Fibroblast of upper back skin (primary cell): ENCODE data around the gene MTG2.

Experiments
- DNase-seq: peaks from one replicate; pipeline ENCODE4 v3.0.0-alpha.2; 2013

MTG2 gene

GRCh38 chr20:62182469-62183425 is at the start of gene MTG2:
Gene MTG2 (plus strand): TSS chr20:62183028. CDS start chr20:62193421, 10,393 bp downstream.
- peak; percentile 94 for DNase-seq

GRCh38 chr20:62133051-62133845 is 49.6 kb upstream of the MTG2 start:
- no peak for DNase-seq

DNA sequence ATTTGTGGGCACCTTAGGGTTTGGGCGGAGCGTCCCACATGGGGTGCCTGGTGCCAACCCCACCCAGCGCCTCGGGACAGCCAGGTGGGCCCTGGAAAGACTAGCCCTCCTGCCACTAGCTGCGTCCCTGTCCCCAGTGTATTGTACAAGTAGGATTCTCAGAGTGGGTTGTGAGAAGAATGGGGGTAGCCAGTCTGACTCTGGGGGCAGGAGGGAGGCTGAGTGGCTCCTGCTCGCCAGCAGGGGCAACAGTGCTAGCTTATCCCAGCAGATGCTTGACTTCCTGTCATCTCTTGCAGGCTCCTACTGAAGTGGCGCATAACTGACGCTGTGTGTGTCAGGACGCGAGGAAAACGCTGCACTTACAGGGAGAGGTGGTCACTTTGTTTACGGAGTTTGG is 49.0 kb upstream of the MTG2 start:
- no peak for DNase-seq

- no peak for DNase-seq
These were observed 48.0 kb upstream of the MTG2 start for GRCh38 chr20:62134735-62135231.

DNA sequence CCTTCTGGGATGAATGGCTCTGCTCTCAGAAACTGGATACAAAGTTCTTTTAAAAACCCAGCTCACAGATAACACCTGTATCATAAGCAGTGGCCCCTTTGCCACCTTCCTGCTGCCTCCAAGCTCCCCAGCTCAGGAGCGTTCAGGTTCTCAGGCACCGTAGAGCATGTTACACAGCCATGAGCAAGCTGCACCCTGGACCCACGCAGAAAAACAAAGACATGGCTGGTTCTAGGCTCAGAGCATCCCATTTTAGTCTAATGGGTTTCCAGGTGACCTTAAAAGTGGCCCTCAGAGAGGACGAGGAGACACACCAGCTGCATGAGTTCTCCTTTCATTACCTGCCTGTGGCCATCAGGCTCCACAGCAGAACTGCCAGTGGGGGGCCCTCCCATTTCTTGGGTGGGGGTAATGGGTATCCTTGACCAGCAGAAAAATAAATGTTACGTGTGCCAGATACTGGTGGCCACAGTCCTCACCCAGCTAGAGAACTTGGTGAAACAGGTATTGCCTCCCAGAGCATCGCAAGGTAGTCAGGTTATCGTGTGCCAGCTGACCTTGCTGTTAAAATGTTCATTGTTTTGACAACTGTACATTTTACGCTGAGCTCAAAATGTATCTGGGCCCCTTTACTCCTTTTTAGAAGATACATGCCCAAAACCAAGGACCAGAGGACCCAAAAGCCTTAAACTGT is 47.1 kb upstream of the MTG2 start:
- no peak for DNase-seq

- peak; percentile 60 for DNase-seq
These were observed 46.3 kb upstream of the MTG2 start for GRCh38 chr20:62136283-62137091.

DNA sequence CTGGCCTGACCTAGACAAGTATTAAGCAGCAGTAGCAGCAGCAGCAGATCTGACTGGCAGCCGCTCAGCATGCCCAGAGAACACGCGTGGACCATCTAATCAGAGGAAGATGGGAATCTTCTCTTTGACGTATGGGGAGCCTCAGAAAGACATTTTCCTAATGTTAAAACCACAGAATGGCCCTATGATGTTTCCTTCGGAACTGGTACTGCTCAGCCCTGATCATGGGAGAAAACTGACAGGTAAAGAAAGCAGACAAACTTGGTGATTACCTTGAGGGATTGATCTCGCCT is 45.8 kb upstream of the MTG2 start:
- DNase-seq = no peak

DNA sequence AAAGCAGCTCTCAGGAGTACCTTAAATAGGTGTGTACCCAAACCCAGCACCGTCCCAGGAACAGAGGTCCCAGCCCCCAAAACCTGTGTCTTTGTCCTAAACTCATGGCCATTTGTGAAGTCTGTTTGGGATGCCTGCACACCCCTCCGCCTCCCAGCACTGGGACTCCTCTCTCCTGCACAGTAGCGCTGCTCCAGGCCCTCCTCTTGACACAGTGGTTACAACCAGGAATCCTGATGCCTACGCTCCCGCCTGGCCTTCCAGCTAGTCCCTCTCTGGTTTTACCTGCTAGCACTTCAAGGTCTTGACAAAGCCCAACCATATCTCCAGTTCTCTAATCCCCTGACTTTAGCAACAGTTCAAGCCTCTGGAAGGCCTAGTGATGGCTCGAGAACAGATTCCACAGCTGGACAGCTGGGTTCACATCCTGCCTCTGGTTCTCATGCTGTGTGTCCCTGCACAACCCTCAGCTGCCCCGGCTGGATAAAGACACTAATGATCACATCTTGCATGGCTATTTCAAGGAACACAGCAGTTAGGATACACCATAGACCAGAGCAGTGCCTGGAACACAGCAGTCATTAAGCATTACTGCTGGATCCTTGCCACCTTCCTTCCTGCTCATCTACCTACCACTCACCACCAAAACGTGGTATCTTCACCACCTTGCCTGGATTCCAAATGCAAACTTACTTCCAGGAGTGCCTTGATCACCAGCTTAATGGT is 45.2 kb upstream of the MTG2 start:
- DNase-seq = no peak

DNA sequence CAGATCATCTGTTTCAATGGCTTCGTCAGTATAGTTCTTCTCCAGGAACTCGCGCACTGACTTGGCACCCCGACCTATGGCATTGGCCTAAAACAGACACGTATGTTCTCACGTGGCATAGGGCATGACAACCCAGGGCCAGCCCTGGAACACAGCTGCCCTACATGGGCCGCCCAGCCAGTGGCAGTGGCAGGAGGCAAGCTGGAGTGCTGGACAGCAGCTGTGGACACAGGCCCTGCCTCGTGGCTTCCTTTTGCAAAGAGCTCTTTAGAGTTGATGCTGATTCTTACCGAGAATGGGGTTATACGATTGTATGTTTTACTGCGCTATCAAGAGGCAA is 44.7 kb upstream of the MTG2 start:
- DNase-seq = no peak

- DNase-seq = no peak
These were observed 43.9 kb upstream of the MTG2 start for GRCh38 chr20:62138912-62139311.

DNA sequence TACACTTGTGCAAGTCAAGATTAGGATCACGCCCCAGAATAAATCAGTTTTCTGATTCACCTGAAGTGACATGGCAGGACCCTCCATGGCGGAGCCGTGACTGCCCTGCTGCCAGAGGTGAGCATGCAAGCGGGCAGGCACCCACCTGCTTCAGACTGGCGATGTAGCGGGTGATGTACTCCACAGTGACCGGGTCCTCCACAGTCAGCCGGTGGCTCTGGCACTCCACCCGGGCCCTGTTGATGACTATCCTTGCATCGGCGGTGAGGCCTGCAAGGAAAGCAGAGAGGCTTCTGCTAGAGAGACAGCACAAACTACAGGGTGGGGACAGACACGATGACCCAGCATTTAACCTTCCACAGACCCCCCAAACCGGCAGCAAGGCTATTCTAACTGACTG is 43.2 kb upstream of the MTG2 start:
- no peak for DNase-seq

DNA sequence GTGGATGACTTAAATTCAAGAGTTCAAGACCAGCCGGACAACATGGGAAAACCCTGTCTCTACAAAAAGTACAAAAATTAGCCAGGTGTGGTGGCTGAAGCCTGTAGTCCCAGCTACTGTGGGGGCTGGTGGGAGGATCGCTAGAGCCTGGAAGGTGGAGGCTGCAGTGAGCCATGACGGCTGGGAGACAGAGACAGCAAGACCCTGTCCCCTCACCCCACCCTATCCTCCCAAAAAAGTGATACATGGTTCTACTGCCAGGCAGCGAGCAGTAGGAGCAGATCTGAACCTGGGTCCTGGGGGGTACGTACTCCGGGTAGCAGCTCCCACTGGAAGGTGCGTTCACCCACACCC is 41.8 kb upstream of the MTG2 start:
- DNase-seq = no peak

DNA sequence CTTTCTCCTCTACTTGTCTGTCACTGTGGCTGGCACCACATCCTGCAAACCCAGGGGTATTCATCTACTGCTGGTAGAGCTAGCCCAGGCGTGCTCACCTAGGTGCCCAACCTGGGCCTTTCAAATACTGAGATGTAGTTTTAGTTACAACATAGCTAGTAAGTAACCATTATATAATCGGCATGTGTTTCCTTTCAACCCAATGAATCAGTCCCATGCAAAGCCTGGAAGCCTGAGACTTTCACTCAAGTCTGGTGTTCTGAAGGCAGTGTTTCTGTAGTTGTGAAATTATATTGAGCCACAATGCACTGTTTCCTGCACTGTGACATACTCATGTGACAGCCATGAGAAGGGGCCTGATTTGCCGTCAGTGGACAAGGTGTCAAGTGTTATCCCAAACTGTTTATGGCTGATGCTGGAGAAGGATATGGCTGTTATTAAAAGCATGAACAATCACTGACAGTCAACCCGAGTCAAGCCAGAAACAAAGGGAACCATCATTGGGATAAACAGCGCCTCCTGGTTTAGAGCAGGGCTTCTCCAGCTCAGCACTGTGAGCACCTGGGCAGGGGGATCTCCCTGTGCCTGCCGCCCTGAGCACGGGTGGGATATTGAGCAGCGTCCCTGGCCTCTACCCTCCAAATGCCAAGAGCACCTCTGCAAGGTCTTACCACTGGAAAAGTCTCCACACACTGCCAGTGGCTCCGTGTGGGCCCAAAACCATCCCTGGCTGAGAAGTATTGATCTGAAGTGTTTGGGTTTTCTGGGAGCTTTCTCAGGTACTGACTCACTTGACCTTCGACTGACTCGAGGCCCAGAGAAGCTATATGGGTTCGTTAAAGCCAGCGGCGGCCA is 41.2 kb upstream of the MTG2 start:
- DNase-seq = no peak

DNA sequence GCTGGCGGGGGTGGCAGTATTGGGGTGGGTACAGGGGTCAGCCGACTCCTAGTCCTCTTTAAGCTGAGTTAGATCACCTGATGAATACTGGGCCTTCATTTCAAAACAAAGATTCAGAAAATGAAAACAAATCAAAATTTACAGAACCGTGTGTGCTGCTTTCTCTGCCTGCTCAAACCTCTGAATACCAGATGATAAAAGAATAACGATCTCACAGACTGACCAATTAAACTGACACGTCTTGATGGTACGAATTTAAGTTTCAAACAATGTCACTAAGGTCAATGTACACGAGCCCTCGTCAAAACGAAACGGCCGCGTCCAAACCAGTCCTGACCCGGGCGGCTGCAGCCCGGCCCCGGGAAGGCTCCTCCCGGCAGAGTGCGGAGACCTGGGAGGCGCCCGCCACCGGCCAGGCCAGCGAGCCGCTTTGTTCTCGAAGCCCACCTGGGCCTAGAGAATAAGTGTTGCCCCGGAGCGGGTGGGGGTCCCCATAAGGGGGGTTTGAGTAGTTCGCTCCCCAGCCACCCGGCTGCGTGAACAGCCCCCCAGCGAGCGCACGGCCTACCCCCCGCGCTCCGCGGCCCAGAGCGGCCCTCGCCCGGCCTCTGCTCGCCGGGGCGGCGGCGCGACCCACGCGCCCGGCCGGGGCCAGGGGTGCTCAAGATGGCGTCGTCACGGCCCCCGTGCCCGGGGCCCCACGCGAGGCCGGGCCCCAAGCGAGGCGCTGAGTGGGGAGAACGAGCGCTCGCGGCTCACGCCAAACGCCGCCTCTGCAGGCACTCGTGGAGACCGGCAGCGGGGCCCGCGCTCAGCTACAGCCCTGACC is 40.4 kb upstream of the MTG2 start:
- no peak for DNase-seq

- DNase-seq = peak; percentile 84
These were observed 39.5 kb upstream of the MTG2 start, which contains the start of the genes PSMA7 and SS18L1 for GRCh38 chr20:62143081-62143956. Gene PSMA7 (minus strand): TSS chr20:62143394. CDS start chr20:62143303, 91 bp downstream. Gene SS18L1 (plus strand): TSS chr20:62143769. CDS start chr20:62143821, 52 bp downstream.

DNA sequence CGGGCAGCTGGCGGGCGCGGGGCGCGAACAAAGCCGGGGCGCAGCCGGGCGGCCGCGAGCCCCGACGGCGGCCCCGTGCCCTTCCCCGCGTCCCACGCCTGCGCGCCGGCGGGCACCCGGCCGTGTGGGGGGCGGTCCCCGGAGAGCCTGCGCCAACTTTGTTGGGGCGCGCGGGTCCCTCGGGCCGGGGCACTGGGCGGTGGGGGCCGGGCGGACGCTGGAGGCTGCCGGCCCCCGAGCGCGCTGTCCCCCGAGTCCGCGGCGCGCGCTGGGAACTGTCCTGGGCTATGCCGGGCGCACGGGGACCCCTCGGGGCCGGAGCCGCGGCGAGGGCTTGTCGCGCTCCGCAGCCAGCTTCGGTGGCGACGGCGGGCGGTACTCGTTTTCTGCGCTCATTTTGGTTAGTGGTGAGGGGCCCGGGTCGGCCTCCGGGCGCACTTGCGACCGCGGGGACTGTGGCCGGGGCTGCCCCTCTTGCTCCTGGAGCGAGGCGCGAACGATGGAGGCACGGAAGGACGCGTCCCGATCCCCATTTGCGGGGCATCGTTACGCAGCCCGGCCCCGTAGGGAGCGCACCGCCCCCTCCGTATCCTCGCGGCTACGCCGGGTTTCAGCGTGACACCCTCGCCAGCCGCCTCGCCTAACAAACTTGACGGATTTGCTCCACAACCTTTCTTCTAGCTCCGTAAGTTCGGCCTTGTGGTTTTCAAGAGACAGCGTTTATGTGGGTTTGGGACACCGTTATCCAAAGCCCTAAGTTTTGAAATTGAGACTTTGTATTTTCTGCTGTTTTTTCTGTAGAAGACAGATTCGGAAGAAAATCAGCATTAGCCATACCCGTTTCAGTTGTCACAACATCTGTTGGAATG is 38.6 kb upstream of the MTG2 start:
- DNase-seq = peak; percentile 45

DNA sequence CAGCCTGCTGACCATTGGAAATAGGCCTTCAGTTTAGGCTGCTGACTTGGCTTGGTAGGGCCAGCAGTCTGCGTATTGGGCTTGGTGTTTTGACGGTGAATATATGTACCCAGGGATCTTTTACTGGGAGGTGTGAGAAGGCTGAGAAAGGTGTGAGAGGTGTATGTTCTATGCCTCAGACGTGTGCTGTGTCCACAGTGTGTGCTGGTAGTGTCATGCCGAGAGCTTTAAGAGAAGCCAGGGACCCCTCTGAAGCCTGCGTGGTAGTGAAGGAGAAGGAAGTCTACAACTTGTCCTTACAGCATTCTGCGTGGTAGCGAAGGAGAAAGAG is 37.2 kb upstream of the MTG2 start:
- DNase-seq = no peak
